NT2/D1 (cell line): ENCODE data around the gene EIF4E1B.

Experiments
- YY1 ChIP-seq: IDR thresholded peaks from 2 replicates; pipeline ENCODE4 v1.6.1; 2011; ENCODE audit not compliant: insufficient read length, insufficient read depth
- ZNF274 ChIP-seq: IDR thresholded peaks from 2 replicates; pipeline ENCODE4 v1.6.1; 2011; ENCODE audit warnings: mild to moderate bottlenecking, low read depth, low read length

- TF ChIP-seq ZNF274 (no peak), YY1 (no peak)
Observed at GRCh38 chr5:176692326-176692725, 61.9 kb downstream of the EIF4E1B start.
